HTERT RPE-1 (cell line): Measurements from ENCODE around the gene PLK5.

Experiments
- in situ Hi-C: fragments of 300-500 bp; cut with MboI; formaldehyde crosslinking; loops from 4 replicates; pipeline ENCODE4 v1.14.3; 2020; ENCODE audit warnings: low sequenced_read_pairs

The PLK5 gene

GRCh38 chr19:1576242-1577089 is 52.6 kb downstream of the PLK5 start:
- in situ Hi-C loops: no loop called here

GRCh38 chr19:1577090-1577928 is 53.4 kb downstream of the PLK5 start:
- in situ Hi-C loops: no loop called here

- in situ Hi-C loops: no loop called here
These were observed 54.2 kb downstream of the PLK5 start for GRCh38 chr19:1577929-1578618.

GRCh38 chr19:1579222-1579621 is 55.3 kb downstream of the PLK5 start:
- in situ Hi-C loops: no loop called here

- in situ Hi-C loops: no loop called here
These were observed 56.5 kb downstream of the PLK5 start for GRCh38 chr19:1580382-1580781.

GRCh38 chr19:1580957-1581356 is 57.1 kb downstream of the PLK5 start:
- in situ Hi-C loops: no loop called here

GRCh38 chr19:1582201-1582600 is 58.3 kb downstream of the PLK5 start:
- in situ Hi-C loops: no loop called here

GRCh38 chr19:1584500-1585242 is 60.8 kb downstream of the PLK5 start:
- in situ Hi-C loops: no loop called here

GRCh38 chr19:1585243-1585580 is 61.3 kb downstream of the PLK5 start:
- in situ Hi-C loops: no loop called here
